Activated CD8-positive, alpha-beta memory T cell treated with anti-CD3 and anti-CD28 coated beads, Interleukin-2, amount 50 U/mL, for 1 hour (primary cell): Measurements from ENCODE around the gene CCDC97.

Source experiments
- DNase-seq: peaks from one replicate; pipeline ENCODE4 v3.0.0-alpha.2; 2020; ENCODE audit errors: extremely low read depth

CCDC97 gene

GRCh38 chr19:41298348-41298964 lies 11.5 kb upstream of the CCDC97 start:
- peak; percentile 52 for DNase-seq

- no peak for DNase-seq
Measured at GRCh38 chr19:41299046-41299754, 10.8 kb upstream of the CCDC97 start.

- no peak for DNase-seq
Measured at GRCh38 chr19:41299755-41300089, 10.2 kb upstream of the CCDC97 start.

- no peak for DNase-seq
Measured at GRCh38 chr19:41300555-41300954, 9.4 kb upstream of the CCDC97 start.

- no peak for DNase-seq
Measured at GRCh38 chr19:41302624-41303351, 7.2 kb upstream of the CCDC97 start.

- no peak for DNase-seq
Measured at GRCh38 chr19:41303954-41304353, 6.0 kb upstream of the CCDC97 start.

- DNase-seq: no peak
Measured at GRCh38 chr19:41304706-41305483, 5.1 kb upstream of the CCDC97 start.

- no peak for DNase-seq
Measured at GRCh38 chr19:41305927-41306793, 3.8 kb upstream of the CCDC97 start.

GRCh38 chr19:41307090-41307875 lies 2.7 kb upstream of the CCDC97 start:
- no peak for DNase-seq

GRCh38 chr19:41307954-41308449 lies 2.0 kb upstream of the CCDC97 start:
- DNase-seq: no peak

- DNase-seq: peak; percentile 74
Measured at GRCh38 chr19:41308450-41309179, 1.4 kb upstream of the CCDC97 start.

- DNase-seq: no peak
Measured at GRCh38 chr19:41309180-41310032, 566 bp upstream of the CCDC97 start.

- no peak for DNase-seq
Measured at GRCh38 chr19:41311072-41311471, 1.1 kb downstream of the CCDC97 start.

GRCh38 chr19:41311613-41312012 lies 1.6 kb downstream of the CCDC97 start:
- no peak for DNase-seq

GRCh38 chr19:41316306-41316920 lies 6.4 kb downstream of the CCDC97 start:
- DNase-seq: no peak

- DNase-seq: no peak
Measured at GRCh38 chr19:41318696-41319499, 8.9 kb downstream of the CCDC97 start.

- DNase-seq: no peak
Measured at GRCh38 chr19:41319500-41320184, 9.7 kb downstream of the CCDC97 start.
